ENCODE measurements around the gene SIGLEC12.
A peak's percentile ranks its signal among the peaks of the same experiment; 100 is the strongest.

The SIGLEC12 gene

GRCh38 chr19:51501594-51502263, at the start of gene SIGLEC12:
SIGLEC12 (minus strand) TSS chr19:51501800; CDS start chr19:51501733, 67 bp downstream.
- DNase-seq (ENCODE audit: extremely low spot score) = peak; percentile 39
- no peak for TF ChIP-seq CTCF (IDR thresholded peaks at IDR 0.05; ENCODE audit: control extremely low read depth, extremely low read depth, low read depth, missing control alignments)
- ChIA-PET POLR2A (no interaction called here), CTCF (no interaction called here)

GRCh38 chr19:51550848-51551672, 49.5 kb upstream of the SIGLEC12 start:
- ChIA-PET POLR2A (no interaction called here), CTCF (interaction anchor here (0.8 to 1.8 kb wide), 4 partner anchors 10 to 57 kb away, joined by 3 to 4 read pairs (median 4); no protein-coding TSS in a partner anchor)
- no peak for TF ChIP-seq CTCF (IDR thresholded peaks at IDR 0.05; ENCODE audit: control extremely low read depth, extremely low read depth, low read depth, missing control alignments)
- DNase-seq (ENCODE audit: extremely low spot score) = no peak

- ChIA-PET POLR2A (no interaction called here), CTCF (interaction anchor here (1.2 kb wide), 1 partner anchor 12 kb away, joined by 4 read pairs; no protein-coding TSS in a partner anchor)
- no peak for TF ChIP-seq CTCF (IDR thresholded peaks at IDR 0.05; ENCODE audit: control extremely low read depth, extremely low read depth, low read depth, missing control alignments)
- DNase-seq (ENCODE audit: extremely low spot score) = no peak
These were observed 48.1 kb upstream of the SIGLEC12 start for GRCh38 chr19:51549533-51550324.

- ChIA-PET CTCF (interaction anchor here (1.2 kb wide), 1 partner anchor 13 kb away, joined by 3 read pairs; no protein-coding TSS in a partner anchor), POLR2A (no interaction called here)
- no peak for DNase-seq (ENCODE audit: extremely low spot score)
- no peak for TF ChIP-seq CTCF (IDR thresholded peaks at IDR 0.05; ENCODE audit: control extremely low read depth, extremely low read depth, low read depth, missing control alignments)
These were observed 47.3 kb upstream of the SIGLEC12 start for GRCh38 chr19:51548891-51549305.

GRCh38 chr19:51548213-51548651, 46.6 kb upstream of the SIGLEC12 start:
- ChIA-PET POLR2A (no interaction called here), CTCF (interaction anchor here (1.0 to 1.7 kb wide), 6 partner anchors 10 to 109 kb away, joined by 3 to 5 read pairs (median 4); no protein-coding TSS in a partner anchor)
- DNase-seq (ENCODE audit: extremely low spot score) = no peak
- no peak for TF ChIP-seq CTCF (IDR thresholded peaks at IDR 0.05; ENCODE audit: control extremely low read depth, extremely low read depth, low read depth, missing control alignments)

Measured in GM10248 (cell line).